ENCODE results near the gene SRL.

SRL gene

GRCh38 chr16:4152267-4152666, 89.6 kb downstream of the SRL start:
- H3K9me3 ChIP-seq (ENCODE audit: insufficient read depth, low read depth, low read length) = no peaks in the 10 kb centered on the region
- H3K27me3 ChIP-seq (ENCODE audit: insufficient read depth, low read length) = no peaks in the 10 kb centered on the region
- no peaks in the 10 kb centered on the region for H3K4me1 ChIP-seq (ENCODE audit: insufficient read depth, low read length)
- no peak overlapping the region for H3K9ac ChIP-seq (ENCODE audit: low read depth, low read length)
- H3K36me3 ChIP-seq (ENCODE audit: insufficient read depth, low read depth, low read length) = no peaks in the 10 kb centered on the region
- no peak overlapping the region for H3K4me3 ChIP-seq (ENCODE audit: low read length)
- H3K27ac ChIP-seq (ENCODE audit: low read length) = no peak overlapping the region

DNA sequence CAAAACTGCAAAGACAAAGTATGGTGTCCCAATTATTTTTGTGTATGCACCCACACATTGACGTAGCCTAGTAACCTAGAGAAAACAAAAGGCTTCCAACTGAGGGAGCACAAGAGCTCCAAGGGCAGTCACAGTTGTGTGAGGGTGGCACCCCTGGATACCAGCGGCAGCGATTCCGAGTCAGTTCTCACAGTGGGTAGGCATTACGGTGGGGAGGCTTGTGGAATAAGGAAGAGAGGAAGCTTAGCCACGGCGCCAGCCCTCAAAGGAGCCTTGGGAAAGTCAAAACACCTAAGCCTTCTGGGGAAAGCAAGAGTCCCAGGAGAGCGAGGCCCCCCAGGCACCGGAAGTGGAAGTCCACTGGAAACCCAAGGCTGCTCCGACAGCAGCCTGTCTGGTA, 94.6 kb downstream of the SRL start:
- Histone ChIP-seq H3K4me1 (ENCODE audit: insufficient read depth, low read length) (no peaks in the 10 kb centered on the region), H3K9ac (ENCODE audit: low read depth, low read length) (no peak overlapping the region), H3K4me3 (ENCODE audit: low read length) (no peak overlapping the region), H3K27ac (ENCODE audit: low read length) (no peak overlapping the region), H3K27me3 (ENCODE audit: insufficient read depth, low read length) (no peaks in the 10 kb centered on the region), H3K9me3 (ENCODE audit: insufficient read depth, low read depth, low read length) (no peaks in the 10 kb centered on the region), H3K36me3 (ENCODE audit: insufficient read depth, low read depth, low read length) (no peaks in the 10 kb centered on the region)

- Histone ChIP-seq H3K27ac (ENCODE audit: low read length) (no peak overlapping the region), H3K9me3 (ENCODE audit: insufficient read depth, low read depth, low read length) (no peaks in the 10 kb centered on the region), H3K4me3 (ENCODE audit: low read length) (no peak overlapping the region), H3K36me3 (ENCODE audit: insufficient read depth, low read depth, low read length) (no peaks in the 10 kb centered on the region), H3K4me1 (ENCODE audit: insufficient read depth, low read length) (no peaks in the 10 kb centered on the region), H3K9ac (ENCODE audit: low read depth, low read length) (no peak overlapping the region), H3K27me3 (ENCODE audit: insufficient read depth, low read length) (no peaks in the 10 kb centered on the region)
These were observed 99.6 kb downstream of the SRL start for GRCh38 chr16:4142268-4142667.

DNA sequence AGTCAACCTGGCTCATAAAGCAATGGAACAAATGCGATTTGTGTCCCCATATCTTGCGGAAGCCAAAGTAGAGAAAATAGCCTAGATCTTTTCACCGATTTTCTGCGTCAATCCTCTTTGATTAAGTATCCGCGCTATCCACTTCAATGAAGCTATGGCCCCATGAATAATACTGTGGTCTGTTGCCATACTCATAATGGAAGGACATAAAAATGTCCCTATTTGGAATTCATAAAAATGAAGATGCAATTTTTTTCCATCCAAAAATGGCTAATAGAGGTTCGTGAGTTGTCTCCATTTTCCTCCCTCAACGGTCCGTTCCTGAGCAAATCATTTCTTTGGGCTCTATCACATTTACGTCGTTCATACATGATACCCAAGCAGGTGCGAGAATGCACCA, 100.3 kb downstream of the SRL start:
- Histone ChIP-seq H3K27me3 (ENCODE audit: insufficient read depth, low read length) (peaks cover 2% of the 10 kb centered on the region; the same call in 1 of the 2 replicates), H3K36me3 (ENCODE audit: insufficient read depth, low read depth, low read length) (no peaks in the 10 kb centered on the region), H3K9ac (ENCODE audit: low read depth, low read length) (no peak overlapping the region), H3K4me3 (ENCODE audit: low read length) (no peak overlapping the region), H3K27ac (ENCODE audit: low read length) (no peak overlapping the region), H3K9me3 (ENCODE audit: insufficient read depth, low read depth, low read length) (no peaks in the 10 kb centered on the region), H3K4me1 (ENCODE audit: insufficient read depth, low read length) (no peaks in the 10 kb centered on the region)

GRCh38 chr16:4140652-4141051, 101.2 kb downstream of the SRL start:
- H3K27me3 ChIP-seq (ENCODE audit: insufficient read depth, low read length) = peaks cover 12% of the 10 kb centered on the region; the same call in 1 of the 2 replicates
- no peaks in the 10 kb centered on the region for H3K9me3 ChIP-seq (ENCODE audit: insufficient read depth, low read depth, low read length)
- H3K4me1 ChIP-seq (ENCODE audit: insufficient read depth, low read length) = peaks cover 4% of the 10 kb centered on the region; the same call in 1 of the 2 replicates
- H3K9ac ChIP-seq (ENCODE audit: low read depth, low read length) = no peak overlapping the region
- H3K4me3 ChIP-seq (ENCODE audit: low read length) = no peak overlapping the region
- no peaks in the 10 kb centered on the region for H3K36me3 ChIP-seq (ENCODE audit: insufficient read depth, low read depth, low read length)
- H3K27ac ChIP-seq (ENCODE audit: low read length) = no peak overlapping the region

- Histone ChIP-seq H3K27ac (ENCODE audit: low read length) (no peak overlapping the region), H3K4me3 (ENCODE audit: low read length) (no peak overlapping the region), H3K9ac (ENCODE audit: low read depth, low read length) (no peak overlapping the region), H3K36me3 (ENCODE audit: insufficient read depth, low read depth, low read length) (no peaks in the 10 kb centered on the region), H3K4me1 (ENCODE audit: insufficient read depth, low read length) (peaks cover 4% of the 10 kb centered on the region; the same call in 1 of the 2 replicates), H3K27me3 (ENCODE audit: insufficient read depth, low read length) (peaks cover 19% of the 10 kb centered on the region; the same call in 1 of the 2 replicates), H3K9me3 (ENCODE audit: insufficient read depth, low read depth, low read length) (no peaks in the 10 kb centered on the region)
These were observed 101.9 kb downstream of the SRL start for GRCh38 chr16:4139968-4140367.

All from iPS-20b (cell line).